SKM-1 (cell line): Measurements from ENCODE around the gene BSX.
A peak's percentile ranks its signal among the peaks of the same experiment; 100 is the strongest.

Experiments
- DNase-seq: peaks from one replicate; lab custom pipeline; 2025; ENCODE audit not compliant: unreplicated experiment; lab: John Stamatoyannopoulos, UW

The BSX gene

DNA sequence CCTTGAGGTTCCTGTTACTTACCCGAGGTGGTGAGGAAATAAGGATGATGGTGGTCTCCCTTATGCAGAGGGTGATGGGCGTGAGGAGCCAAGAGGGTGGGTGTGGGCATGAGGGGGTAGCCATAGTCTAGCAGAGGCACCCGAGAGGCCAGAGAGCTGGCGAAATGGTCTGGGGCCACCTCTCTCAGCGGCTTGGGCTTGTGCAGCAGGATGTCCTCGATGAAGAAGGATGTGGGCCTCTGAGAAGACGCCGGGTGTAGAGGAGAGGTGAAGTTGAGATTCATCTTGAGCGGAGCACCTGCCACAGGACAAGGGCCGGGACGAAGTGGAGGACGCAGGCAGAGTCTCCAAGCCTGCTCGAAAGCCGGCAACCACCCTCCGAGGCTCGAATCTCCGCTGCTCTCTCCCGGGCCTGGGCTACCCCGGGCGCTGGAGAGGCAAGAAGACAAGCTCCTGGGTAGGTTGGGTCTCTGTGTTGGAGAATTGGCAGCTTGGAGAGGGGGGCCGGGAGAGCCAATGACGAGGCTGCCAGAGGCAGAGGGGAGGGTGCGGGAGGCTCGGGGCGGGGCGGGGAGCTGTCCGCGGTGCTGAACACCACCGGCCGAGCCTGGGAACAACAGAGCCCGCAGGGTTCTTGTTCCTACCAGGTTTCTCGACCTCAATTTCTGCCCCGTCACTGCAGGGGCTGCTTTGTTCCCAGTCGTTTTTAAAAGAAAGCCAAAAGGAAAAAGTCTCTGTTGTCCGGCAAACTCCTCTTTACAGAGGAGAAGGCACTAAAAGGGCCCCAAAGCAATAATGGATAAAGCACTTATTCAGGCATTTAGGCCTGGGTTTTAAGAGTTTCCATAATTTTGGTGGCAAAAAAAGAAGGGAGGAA lies at the start of gene BSX:
Gene BSX, minus strand, starts transcription at position 447 of the 877 bp plus-strand sequence. Its CDS starts 163 bp downstream, at position 284.
- DNase-seq = no peak

DNA sequence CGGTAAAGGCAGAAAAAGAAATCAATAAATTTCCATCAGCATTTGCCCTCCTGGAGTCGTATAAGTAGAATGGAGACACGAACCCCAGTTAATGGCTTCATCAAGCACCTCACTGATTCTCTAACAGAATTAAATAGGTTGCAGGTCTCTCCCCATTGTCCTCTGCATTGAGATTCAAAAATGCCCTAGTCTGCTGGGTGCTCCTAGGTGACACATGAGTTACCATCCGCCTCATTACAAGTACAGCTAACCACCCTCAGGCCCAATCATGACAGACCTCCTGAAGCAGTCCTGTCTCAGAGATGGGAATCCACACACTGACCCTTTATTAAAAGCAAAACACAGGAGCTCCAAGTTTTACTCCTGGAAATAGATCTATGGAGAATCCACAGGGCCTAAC lies 48.9 kb upstream of the BSX start:
- no peak for DNase-seq

DNA sequence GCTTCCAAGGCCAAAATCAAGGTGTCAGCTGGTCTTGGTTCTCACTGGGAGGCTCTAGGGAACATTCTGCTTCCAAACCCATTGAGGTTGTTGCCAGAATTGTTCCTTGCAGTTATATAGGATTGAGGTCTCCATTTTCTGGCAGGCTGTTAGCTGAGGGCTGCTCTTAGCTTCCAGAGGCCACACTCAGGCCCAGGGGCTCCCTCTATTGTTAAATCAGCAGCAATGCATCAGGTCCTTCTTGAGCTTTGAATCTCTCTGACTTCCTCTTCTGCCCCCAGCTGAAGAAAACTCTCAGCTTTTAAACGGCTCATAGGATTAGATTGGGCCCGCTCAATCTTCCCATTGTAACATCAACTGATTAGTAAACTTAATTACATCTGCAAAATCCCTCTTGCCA lies 39.3 kb upstream of the BSX start:
- peak; percentile 64 for DNase-seq

DNA sequence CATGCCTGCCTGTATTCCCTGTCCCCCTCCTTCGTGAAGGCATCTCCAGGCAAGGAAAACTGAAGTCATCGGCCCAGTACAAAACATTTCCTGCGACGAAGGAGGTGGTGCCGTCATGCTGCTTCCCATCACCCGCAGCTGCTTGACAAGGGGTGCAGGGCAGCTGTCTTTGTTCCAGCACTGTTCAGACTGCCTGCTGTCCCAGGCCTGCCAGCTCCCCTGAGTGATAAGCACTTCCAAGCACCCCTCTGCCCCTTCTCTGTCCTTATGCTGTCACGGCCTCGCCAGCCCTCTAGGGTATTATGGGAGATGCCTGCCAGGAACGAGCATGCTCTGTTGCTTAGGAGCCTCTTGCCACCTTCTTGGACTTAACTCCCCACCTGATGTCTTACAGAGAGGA lies 37.1 kb upstream of the BSX start:
- DNase-seq = no peak

DNA sequence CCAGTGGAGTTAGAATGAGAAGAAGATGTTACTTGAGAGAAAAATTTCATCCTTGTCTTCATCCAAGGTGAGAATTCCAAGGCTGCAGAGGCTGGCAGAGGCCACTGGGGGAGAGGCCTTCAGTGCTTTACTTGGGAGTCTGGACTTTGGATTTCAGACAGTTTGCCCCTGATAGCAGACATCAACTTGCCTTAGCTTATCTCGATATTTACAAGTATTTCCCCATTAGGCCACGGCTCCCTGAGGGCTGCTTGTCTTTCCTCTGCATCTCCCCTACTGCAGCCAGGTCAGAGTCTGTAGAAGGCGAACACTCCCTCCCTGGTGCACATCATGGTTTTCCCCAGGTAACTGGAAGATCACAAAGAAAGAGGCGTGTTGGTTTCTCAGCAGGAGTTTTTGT lies 29.9 kb upstream of the BSX start:
- no peak for DNase-seq

DNA sequence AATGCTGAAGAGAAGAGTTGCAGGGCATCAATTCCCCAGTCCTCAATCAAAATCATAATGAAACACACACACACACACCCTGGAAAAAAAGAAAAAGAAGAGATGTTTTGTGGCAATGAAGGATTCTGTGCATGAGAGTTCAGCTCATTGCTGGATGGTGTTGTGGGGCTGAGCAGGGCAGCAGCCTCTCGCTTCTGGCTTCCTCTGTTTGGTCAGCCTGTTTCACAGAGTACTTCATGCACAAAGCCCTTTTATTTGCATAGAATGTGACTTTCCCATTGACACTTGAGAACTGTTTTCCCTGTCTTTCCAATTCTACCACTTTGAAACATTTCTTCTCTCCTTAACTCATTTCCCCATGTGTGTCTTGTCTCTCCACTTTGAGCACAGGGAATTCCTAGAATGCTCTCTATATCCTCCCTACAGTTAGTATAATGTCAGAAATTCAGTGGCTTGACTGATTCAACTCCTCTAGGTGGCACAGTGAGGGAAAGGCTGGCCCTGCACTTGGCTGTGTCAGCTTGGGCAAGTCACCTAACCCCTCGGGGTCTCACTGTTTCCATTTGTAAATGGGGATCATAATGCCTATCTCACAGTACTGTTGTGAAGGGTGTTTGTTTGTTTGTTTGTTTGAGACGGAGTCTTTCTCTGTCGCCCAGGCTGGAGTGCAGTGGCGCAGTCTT lies 25.4 kb upstream of the BSX start:
- no peak for DNase-seq

DNA sequence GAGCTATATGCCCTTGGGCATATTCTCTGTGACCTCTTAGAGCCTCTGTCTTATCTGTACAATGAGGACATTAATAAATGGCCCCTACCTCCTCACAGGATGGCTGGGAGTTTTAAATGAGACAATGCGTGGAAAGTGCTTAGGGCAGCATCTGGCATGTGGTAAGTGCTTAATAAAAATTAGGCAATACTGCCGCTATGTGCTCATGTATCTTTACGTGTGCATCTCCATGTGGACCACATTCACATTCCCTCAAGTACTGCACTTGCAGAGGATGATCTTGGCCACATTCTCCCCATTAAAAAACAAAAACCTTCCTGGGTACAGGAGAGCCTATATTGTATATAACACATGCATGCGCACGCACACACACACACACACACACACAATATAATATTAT lies 19.1 kb upstream of the BSX start:
- DNase-seq = no peak

DNA sequence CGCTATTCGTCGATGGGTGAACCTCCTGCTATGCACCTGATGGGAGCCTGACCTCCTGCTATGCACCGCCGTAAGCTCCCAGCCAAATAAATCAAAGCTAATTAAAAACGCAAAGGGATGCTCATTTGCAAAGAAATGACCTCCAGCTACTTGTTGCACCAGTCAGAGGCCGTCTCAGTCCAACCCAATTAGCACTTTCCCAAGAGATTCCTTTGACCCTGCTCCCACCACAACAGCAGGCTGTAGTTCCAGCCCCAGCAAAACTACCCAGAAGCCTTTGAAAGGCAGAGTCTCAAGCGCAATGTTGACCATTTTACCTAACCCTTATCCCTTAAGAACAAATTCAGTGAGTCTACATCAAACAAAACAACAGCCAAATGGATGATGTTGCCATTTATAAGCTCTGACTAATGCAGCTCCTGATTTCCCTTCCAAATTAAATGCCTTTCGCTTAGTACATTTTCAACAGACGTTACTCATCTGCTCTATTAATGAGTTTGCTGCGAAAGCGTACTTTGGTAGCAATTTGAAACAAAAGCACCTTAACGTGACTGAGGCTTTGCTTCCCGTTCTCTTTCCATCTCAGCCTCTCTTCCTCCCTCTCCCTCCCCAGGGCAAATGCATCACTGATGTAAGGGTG lies 17.2 kb upstream of the BSX start:
- no peak for DNase-seq

DNA sequence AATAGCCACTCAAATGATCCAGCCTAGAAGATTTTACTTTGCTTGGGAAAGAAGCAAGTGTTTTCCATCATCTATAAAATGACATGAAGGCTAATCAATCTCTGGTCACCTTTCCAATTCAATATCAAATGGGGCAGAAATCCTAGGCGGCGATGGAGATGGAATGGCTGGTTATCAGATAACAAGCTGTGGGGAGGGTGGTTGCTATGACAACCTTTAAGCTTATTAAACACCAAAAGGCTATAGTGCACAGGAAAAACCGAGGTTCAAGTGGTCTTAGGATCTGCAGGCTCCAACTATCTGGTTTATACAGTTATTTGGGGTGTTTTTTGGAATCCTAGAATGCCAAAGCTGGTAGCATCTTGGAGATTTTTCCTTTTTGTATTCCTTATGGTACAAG lies 13.9 kb upstream of the BSX start:
- no peak for DNase-seq

DNA sequence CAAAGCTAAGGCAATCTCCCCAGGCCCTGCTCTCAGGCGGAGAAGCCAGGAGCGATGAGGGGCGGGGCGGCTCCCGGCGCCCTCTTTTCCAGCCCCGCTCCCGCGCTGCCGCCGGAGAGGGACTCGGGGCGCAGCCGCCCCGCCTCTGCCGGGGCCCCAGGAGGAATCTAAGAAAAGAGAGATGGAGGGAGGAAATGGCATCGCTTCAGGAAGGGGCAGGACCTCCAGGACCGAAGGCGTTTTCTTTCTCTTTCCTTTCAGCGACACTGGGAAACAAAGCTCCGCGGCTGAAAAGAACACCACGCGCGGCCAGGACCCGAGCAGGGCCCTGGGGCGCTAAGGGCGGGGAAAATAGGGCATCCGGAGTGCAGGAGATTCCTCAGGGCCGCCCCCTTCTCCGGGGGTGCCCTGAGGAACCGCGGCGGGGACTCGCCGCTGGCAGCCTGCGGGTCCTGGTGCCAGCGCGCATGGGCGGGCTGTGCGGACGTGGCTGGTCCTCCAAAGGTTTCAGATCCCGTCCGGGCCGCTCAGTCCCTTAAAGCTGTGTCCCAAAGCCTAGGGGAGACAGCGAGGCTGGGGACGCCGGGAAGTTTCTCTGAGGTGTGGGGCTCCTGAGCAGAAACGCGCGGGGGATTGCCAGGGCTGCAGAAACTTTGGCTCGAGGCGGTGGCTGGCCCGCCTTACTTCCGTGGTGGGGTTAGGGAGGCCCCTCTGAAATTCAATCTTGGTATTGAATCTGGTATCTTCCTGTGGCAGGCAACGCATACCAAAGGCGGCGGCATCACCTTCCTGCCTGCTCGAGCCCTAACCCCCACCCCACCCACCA lies 2.8 kb upstream of the BSX start:
- DNase-seq = no peak

DNA sequence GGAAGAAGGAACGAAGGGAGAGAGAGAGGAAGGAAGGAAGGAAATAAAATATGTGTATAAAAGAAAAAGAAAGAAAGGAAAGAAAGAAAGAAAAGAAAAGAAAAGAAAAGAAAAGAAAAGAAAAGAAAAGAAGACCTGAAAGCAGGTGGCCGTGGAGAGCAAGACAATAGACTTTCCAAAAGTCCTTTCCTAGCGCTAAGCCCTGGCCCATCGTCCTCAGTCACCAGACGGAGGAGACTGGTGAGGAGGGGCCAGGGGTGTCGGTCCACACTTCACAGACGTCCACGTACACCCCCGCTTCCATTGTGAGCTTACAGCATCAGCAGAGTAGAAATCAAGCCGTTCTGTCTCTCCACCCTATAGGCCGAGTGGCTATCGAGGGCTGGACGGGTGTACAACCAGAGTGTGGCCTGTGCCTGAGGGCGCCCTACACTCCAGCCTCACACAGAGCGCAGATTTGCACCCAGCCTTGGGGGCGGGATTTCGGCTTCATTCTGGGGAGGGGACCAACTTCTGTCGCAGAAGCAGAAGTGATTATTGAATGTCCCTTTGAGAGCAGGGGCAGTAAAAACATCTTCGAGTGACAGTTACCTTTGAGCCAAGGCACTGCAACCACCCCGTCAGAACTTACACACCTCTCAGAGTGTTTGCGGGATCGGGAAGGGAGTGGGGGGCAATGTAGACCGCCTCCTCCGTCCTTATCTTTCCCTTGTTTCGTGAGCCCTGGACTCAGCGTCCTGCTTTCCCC lies 2.0 kb upstream of the BSX start:
- DNase-seq = no peak

DNA sequence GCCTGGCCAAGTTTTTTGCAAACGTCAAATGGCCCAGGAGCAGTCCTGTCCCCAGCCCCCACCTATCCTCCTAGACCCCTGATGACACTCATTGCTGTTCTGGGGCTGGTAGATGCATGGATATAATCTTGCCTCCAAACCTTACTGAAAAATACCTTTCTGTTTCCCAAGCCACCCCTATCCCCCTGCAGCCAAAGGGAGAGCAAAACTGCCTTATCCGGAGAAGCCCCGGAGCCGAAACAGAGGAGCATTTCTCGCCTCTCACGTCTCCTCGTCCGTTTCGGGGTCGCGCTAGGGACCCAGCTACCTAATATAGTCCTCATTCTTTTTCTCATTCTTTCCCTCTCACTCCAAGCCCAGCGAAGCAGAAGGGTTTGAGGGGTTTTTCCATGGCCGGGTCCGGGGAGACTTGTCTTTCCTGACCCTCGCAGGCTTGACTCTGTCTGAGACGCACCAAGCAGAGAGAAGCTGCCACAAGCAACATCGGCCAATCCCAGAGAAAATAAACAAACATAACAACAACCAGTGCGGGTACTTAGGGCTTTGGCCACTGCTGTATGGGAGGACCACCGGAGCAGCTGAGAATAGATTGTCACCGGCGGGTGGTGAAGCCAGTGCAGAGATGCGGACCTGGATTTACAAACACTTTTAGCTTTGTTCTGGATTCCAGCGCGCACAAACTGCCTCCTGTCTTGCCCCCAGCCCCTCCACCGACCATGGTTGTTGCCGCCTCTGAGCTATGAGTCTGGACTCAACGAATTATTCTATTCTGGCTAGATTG lies 1.6 kb downstream of the BSX start:
- DNase-seq = no peak

DNA sequence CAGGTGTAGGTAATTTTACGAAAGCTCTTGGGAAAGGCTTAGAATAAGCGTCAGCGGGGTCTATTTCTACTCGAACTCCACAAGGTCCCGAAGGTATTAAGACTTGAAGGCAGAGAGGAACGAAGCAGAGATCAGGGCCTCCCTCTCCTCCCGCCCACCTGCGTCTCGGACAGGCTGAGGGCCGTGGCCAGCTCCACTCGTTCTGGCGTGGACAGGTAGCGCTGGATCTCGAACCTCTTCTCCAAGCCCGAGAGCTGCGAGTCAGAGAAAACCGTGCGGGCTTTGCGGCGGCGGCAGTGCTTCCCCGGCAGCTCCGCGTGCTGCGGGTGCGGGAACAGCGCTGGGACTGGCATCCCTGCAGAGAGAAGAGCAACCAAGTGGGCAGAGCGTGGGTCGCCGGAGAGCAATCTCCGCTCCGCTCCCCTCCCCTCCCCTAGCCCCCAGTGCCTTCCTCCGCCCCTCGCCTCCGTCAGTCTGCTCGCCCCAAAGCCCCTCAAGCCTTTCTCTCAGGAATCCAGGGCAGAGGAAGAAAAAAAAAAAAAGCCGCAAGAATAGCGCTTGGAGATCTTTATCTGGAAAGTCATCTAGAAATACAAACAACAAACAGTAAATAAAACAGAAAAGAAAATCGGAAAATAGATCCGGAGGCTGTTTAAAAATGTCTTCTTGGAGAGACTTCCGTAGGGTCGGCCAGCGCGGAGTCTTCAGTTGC lies 2.4 kb downstream of the BSX start:
- no peak for DNase-seq

DNA sequence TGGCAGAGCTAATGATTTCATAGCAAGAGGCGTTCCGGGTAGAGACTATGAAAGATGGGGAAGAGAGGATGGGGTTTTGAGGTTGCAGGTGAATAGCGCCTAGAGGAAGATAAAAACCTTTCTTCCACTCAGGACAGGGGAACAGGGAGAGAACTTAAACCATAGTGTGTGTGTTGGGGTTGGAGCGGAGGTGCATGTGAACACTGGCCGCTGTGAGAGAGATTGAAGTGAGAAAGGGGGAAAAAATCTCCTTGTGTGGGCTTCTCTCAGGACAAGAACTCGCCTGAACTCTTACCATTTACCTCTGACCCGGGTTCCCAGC lies 3.4 kb downstream of the BSX start:
- DNase-seq = no peak

DNA sequence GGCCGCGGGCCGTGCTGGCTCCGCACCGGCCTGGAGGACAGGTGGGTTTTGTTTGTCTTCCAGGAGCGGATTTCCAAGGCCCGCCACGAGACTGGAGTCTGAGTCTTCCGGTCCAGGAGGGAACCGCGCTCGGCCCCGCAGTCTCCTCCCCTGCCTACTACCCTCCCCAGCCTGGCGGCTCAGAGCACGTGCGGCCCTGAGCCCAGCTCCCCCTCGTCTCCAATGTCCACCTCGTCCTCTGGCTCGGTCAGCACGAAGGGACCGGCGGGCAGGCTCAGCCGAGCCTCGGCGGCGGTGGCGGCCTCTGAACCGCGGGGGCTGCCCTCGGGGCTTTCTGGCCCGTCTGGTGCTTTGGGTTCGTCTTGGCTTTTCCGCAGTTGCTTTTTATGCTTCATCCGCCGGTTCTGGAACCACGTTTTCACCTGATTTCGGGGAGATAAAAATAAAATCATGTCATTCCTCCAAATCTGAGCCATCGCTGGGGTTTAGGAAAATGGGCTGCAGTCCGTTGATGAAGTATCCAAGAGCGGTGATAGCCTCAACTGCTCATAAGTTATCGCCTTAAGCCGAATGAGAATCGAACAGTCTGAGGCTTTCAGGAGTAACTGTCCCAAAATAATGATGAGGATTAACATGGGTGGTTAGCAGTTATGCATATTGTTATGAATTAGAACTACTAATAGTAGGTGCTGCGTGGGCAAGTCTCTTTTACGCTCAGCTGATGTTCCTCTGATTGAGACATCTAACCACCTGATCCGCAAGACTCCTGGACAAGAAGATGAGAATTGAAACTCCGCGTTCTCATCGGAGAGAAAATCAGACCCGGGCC lies 4.0 kb downstream of the BSX start:
- DNase-seq = no peak

DNA sequence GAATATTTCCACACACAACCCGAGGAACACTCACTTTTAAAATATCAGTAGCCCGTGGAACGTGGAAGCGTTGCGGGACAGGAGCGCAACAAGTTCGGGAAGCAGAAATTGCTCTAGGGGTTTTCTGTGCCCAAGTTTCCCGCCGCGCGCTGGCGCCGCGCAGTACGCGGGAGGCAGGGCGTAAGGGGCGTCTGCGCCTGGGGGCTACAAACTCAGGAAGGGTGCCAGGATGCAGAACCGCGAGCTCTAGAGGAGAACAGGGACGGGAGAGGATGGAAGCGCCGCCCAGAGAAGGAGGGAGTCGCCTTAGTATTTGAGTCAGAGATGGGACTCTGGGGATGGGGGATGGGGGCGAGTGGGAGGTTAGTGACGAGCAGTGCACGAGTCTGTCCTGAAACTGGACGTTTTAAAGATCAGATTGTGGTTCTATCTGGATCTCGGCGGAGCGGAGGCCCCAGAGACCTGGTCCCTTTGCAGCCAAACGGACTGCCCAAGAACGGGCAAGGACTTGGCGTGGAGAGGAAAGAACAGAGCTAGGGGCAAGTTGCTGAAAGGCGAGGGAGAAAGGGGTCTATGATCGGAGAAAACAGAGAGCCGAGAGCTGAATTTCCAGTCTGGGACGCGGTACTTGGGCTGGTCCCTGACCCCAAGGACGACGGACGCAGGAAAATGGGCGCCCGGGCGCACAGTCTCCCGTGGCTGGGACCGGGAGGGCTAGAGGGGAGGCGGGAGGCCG lies 4.7 kb downstream of the BSX start:
- DNase-seq = no peak

DNA sequence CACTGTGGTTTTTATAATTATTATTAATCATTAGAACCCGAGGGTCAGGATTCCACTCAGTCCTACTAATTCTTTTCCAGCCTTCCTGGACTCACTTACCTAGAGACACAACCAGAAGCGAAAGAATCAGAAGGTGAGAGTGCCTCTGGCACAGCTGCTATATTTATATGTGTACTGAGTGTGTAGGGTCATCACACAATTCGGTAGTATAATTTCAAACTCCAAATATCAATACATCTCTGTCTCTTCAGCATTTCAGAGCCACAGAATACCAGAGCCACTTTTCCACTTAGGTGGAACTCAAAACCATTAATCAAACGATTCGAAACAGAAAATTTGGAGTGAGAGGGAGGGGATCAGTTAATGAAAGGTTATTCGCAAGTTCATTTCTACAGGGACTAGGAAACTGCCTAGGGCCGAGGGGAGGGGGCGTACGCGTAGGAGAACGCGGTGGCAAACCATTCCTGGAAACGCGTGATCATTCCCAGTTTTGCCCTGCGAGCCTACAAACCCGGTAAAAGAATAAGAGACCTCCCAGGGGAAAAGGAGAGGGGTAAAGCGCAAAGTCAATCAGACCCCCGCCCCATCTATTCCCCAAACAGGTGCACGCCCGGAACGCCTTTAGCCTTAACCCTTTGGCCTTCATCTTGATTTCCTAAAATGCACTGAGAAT lies 5.4 kb downstream of the BSX start:
- DNase-seq = no peak
